ENCODE measurements around the gene PRMT1.
A peak's percentile ranks its signal among the peaks of the same experiment; 100 is the strongest.
"Not testable (repeated sequence)": the region's sequence is repeated elsewhere in the genome, so short reads cannot be mapped to it uniquely, and the experiment has no call there.

The PRMT1 gene

GRCh38 chr19:49677231-49677900, at the start of gene PRMT1:
TSS of gene PRMT1 (plus strand) at chr19:49677271. CDS start at chr19:49677281, 10 bp downstream.
- peak; percentile 69 to 81 for DNase-seq

GRCh38 chr19:49629659-49630058, 47.4 kb upstream of the PRMT1 start:
- no peak for DNase-seq

- peak in 1 of 2 experiments; percentile 57 for DNase-seq
Observed at GRCh38 chr19:49631014-49631588, 46.0 kb upstream of the PRMT1 start.

- DNase-seq, result no peak
Observed at GRCh38 chr19:49631610-49632192, 45.4 kb upstream of the PRMT1 start.

- DNase-seq, result no peak
Observed at GRCh38 chr19:49632576-49632975, 44.5 kb upstream of the PRMT1 start.

GRCh38 chr19:49633273-49633672, 43.8 kb upstream of the PRMT1 start:
- DNase-seq, result not testable (repeated sequence)

GRCh38 chr19:49635530-49636232, 41.4 kb upstream of the PRMT1 start:
- DNase-seq, result no peak

- DNase-seq, result no peak
Observed at GRCh38 chr19:49636233-49636932, 40.7 kb upstream of the PRMT1 start.

GRCh38 chr19:49637821-49638738, 39.0 kb upstream of the PRMT1 start:
- no peak for DNase-seq

- no peak for DNase-seq
Observed at GRCh38 chr19:49639401-49640112, 37.5 kb upstream of the PRMT1 start.

GRCh38 chr19:49640113-49640898, 36.8 kb upstream of the PRMT1 start, which contains the start of gene RRAS:
TSS of gene RRAS (minus strand) at chr19:49640143. CDS start at chr19:49640098, 45 bp downstream.
- peak; percentile 99 to 100 for DNase-seq

- peak; percentile 99 to 100 for DNase-seq
Observed at GRCh38 chr19:49641688-49642491, 35.2 kb upstream of the PRMT1 start, which contains the start of gene SCAF1. TSS of gene SCAF1 (plus strand) at chr19:49642209. CDS start at chr19:49645027, 2,818 bp downstream.

GRCh38 chr19:49642492-49643035, 34.5 kb upstream of the PRMT1 start:
- no peak for DNase-seq

- DNase-seq, result no peak
Observed at GRCh38 chr19:49643466-49643865, 33.6 kb upstream of the PRMT1 start.

GRCh38 chr19:49645592-49645991, 31.5 kb upstream of the PRMT1 start:
- no peak for DNase-seq

GRCh38 chr19:49645995-49646394, 31.1 kb upstream of the PRMT1 start:
- DNase-seq, result no peak

- DNase-seq, result no peak
Observed at GRCh38 chr19:49646586-49646985, 30.5 kb upstream of the PRMT1 start.

- DNase-seq, result no peak
Observed at GRCh38 chr19:49651029-49651819, 25.8 kb upstream of the PRMT1 start.
